GM23338 (cell line): ENCODE measurements around the gene ME3. TPM values are rescaled to one million over a fixed set of nuclear protein-coding genes. Genes with fewer than 3 reads are reported as not detected.
A peak's percentile ranks its signal among the peaks of the same experiment; 100 is the strongest.

Experiments
- ATAC-seq: fragments of 200-7000 bp; cut with Tn5 transposase; 3 replicates; pipeline ENCODE4 v1.9.1; 2020
- DNase-seq: peaks from one replicate; pipeline ENCODE4 v3.0.0-alpha.2; 2015; ENCODE audit warnings: low spot score
- H2AFZ ChIP-seq: fragments of 200-600 bp; sonication (generic); 2 replicates; pipeline ENCODE4 v1.8.0; 2016; ENCODE audit warnings: antibody characterized with exemption, mild to moderate bottlenecking, moderate library complexity
- H3F3A ChIP-seq: fragments of 200-600 bp; sonication (generic); replicated peaks from 2 replicates; pipeline ENCODE4 v1.8.0; 2017; ENCODE audit warnings: antibody characterized with exemption, mixed run types, low read depth
- H3K27ac ChIP-seq: fragments of 200-600 bp; sonication (generic); 2 replicates; pipeline ENCODE4 v1.6.1; 2016; ENCODE audit warnings: low read depth
- H3K27me3 ChIP-seq: fragments of 200-600 bp; sonication (generic); 2 replicates; pipeline ENCODE4 v1.8.0; 2016; ENCODE audit warnings: mild to moderate bottlenecking, mixed run types, moderate library complexity; ENCODE audit not compliant: insufficient read depth
- H3K36me3 ChIP-seq: fragments of 200-600 bp; sonication (generic); 2 replicates; pipeline ENCODE4 v1.8.0; 2016; ENCODE audit warnings: mild to moderate bottlenecking; ENCODE audit not compliant: insufficient read depth
- H3K4me1 ChIP-seq: fragments of 200-600 bp; sonication (generic); 2 replicates; pipeline ENCODE4 v1.8.0; 2016; ENCODE audit warnings: mild to moderate bottlenecking, moderate library complexity; ENCODE audit not compliant: insufficient read depth
- H3K4me2 ChIP-seq: fragments of 200-600 bp; sonication (generic); 2 replicates; pipeline ENCODE4 v1.7.1; 2017; ENCODE audit warnings: mixed run types
- H3K4me3 ChIP-seq: fragments of 200-600 bp; sonication (generic); 2 replicates; pipeline ENCODE4 v1.6.1; 2016; ENCODE audit warnings: mixed run types
- H3K79me2 ChIP-seq: fragments of 200-600 bp; sonication (generic); replicated peaks from 2 replicates; pipeline ENCODE4 v1.8.0; 2017; ENCODE audit warnings: mild to moderate bottlenecking; ENCODE audit not compliant: insufficient read depth
- H3K9me2 ChIP-seq: fragments of 200-600 bp; sonication (generic); 2 replicates; pipeline ENCODE4 v1.8.0; 2017; ENCODE audit not compliant: insufficient read depth
- H4K20me1 ChIP-seq: fragments of 200-600 bp; sonication (generic); replicated peaks from 2 replicates; pipeline ENCODE4 v1.8.0; 2017; ENCODE audit warnings: mild to moderate bottlenecking; ENCODE audit not compliant: insufficient read depth
- H3K27ac Mint-ChIP-seq: 2 replicates; pipeline ENCODE4 v1.8.0; 2020; ENCODE audit warnings: inconsistent platforms, mild to moderate bottlenecking, moderate library complexity, mixed read lengths
- H3K27me3 Mint-ChIP-seq: 3 replicates; pipeline ENCODE4 v1.8.0; 2022; ENCODE audit warnings: low read depth, mild to moderate bottlenecking, moderate library complexity, mixed read lengths, inconsistent platforms; ENCODE audit not compliant: insufficient read depth, poor library complexity
- H3K36me3 Mint-ChIP-seq: 3 replicates; pipeline ENCODE4 v1.8.0; 2021; ENCODE audit warnings: low read depth, mild to moderate bottlenecking, inconsistent platforms, moderate library complexity, mixed read lengths
- H3K4me1 Mint-ChIP-seq: 3 replicates; pipeline ENCODE4 v1.8.0; 2020; ENCODE audit warnings: mild to moderate bottlenecking, inconsistent platforms, mixed read lengths
- H3K4me3 Mint-ChIP-seq: 3 replicates; pipeline ENCODE4 v1.8.0; 2021; ENCODE audit warnings: moderate library complexity, mild to moderate bottlenecking, inconsistent platforms, mixed read lengths
- H3K9me3 Mint-ChIP-seq: 3 replicates; pipeline ENCODE4 v1.8.0; 2020; ENCODE audit warnings: moderate library complexity, mild to moderate bottlenecking, inconsistent platforms, mixed read lengths
- ETS1 ChIP-seq: IDR thresholded peaks from 2 replicates; pipeline ENCODE4 v1.6.1; 2016; ENCODE audit warnings: antibody characterized with exemption
- EZH2 ChIP-seq: fragments of 200-600 bp; sonication (generic); IDR thresholded peaks from one replicate; pipeline ENCODE4 v1.8.0; 2017; ENCODE audit warnings: antibody characterized with exemption, mild to moderate bottlenecking, low read depth; ENCODE audit not compliant: unreplicated experiment
- JUNB ChIP-seq: IDR thresholded peaks from one replicate; pipeline ENCODE4 v1.6.1; 2016; ENCODE audit warnings: antibody characterized with exemption; ENCODE audit not compliant: unreplicated experiment
- NANOG ChIP-seq: IDR thresholded peaks from 2 replicates; pipeline ENCODE4 v1.6.1; 2016; ENCODE audit warnings: antibody characterized with exemption, borderline replicate concordance
- POLR2AphosphoS5 ChIP-seq: IDR thresholded peaks from 2 replicates; pipeline ENCODE4 v1.6.1; 2016; ENCODE audit warnings: antibody characterized with exemption, low read depth
- STAT1 ChIP-seq: IDR thresholded peaks from one replicate; pipeline ENCODE4 v1.6.1; 2016; ENCODE audit warnings: antibody characterized with exemption; ENCODE audit not compliant: unreplicated experiment
- ZNF331 ChIP-seq: fragments of 250-450 bp; sonication (Bioruptor Pico); IDR thresholded peaks from 2 replicates; pipeline ENCODE4 v1.5.0; 2020; ENCODE audit warnings: low read depth, mild to moderate bottlenecking, moderate library complexity
- polyA plus RNA-seq: library from polyadenylated mRNA; unstranded; fragments of >200 nt; fragmentation: Nextera tagmentation; extraction: Ambion mirVana; gene quantifications from 2 replicates; pipeline ENCODE4 v1.2.1, GENCODE V29; 2016
- total RNA-seq: library from RNA; depleted of rRNA; stranded (reverse); fragments of >200 nt; shearing (Covaris generic); gene quantifications from 2 replicates; pipeline ENCODE4 v1.2.3, GENCODE V29; 2014
- TF ChIP-seq, protein P1 (sequence below): IDR thresholded peaks from one replicate; pipeline ENCODE4 v1.6.1; 2018; ENCODE audit warnings: antibody characterized with exemption; ENCODE audit not compliant: unreplicated experiment

Gene ME3
- total and polyA plus RNA-seq, 2 experiments from 2014 or later: 1.3 to 4.0 TPM

DNA sequence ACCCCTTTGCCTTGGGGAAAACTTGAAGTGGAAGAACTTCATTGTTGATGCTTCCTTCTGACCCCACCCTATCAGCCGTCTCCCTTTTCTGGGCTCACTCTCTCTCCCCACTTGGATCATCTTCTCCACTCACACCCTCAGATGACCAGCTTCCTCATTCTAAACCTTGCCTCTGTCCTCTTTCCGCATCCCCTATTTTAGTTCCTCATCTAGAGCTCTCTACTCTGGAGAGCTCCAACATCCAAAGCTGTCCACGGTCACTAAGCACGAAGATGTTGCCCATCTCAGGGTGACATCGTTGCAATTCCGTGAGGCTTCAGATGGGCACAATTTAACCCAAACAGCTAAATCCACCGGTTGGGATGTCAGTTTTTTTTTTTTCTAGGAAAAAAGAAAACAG, 31.6 kb upstream of the ME3 start:
- H3K4me1 Mint-ChIP-seq: peaks cover 30% of the 10 kb centered on the region
- Histone ChIP-seq H3K4me2 (no peak overlapping the region), H4K20me1 (no peaks in the 10 kb centered on the region), H3K27me3 (no peaks in the 10 kb centered on the region), H3K36me3 (no peaks in the 10 kb centered on the region), H3F3A (no peaks in the 10 kb centered on the region), H3K4me3 (no peak overlapping the region), H3K9me2 (peaks cover 7% of the 10 kb centered on the region), H2AFZ (no peak overlapping the region), H3K79me2 (no peaks in the 10 kb centered on the region), H3K27ac (no peak overlapping the region), H3K4me1 (no peaks in the 10 kb centered on the region)
- no peak overlapping the region for H3K27ac Mint-ChIP-seq
- no peak for TF ChIP-seq ZNF331
- TF ChIP-seq POLR2AphosphoS5: no peak
- no peak for TF ChIP-seq ETS1
- no peak for TF ChIP-seq JUNB
- TF ChIP-seq STAT1: no peak
- TF ChIP-seq, protein P1, sequence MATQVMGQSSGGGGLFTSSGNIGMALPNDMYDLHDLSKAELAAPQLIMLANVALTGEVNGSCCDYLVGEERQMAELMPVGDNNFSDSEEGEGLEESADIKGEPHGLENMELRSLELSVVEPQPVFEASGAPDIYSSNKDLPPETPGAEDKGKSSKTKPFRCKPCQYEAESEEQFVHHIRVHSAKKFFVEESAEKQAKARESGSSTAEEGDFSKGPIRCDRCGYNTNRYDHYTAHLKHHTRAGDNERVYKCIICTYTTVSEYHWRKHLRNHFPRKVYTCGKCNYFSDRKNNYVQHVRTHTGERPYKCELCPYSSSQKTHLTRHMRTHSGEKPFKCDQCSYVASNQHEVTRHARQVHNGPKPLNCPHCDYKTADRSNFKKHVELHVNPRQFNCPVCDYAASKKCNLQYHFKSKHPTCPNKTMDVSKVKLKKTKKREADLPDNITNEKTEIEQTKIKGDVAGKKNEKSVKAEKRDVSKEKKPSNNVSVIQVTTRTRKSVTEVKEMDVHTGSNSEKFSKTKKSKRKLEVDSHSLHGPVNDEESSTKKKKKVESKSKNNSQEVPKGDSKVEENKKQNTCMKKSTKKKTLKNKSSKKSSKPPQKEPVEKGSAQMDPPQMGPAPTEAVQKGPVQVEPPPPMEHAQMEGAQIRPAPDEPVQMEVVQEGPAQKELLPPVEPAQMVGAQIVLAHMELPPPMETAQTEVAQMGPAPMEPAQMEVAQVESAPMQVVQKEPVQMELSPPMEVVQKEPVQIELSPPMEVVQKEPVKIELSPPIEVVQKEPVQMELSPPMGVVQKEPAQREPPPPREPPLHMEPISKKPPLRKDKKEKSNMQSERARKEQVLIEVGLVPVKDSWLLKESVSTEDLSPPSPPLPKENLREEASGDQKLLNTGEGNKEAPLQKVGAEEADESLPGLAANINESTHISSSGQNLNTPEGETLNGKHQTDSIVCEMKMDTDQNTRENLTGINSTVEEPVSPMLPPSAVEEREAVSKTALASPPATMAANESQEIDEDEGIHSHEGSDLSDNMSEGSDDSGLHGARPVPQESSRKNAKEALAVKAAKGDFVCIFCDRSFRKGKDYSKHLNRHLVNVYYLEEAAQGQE: no peak
- no peak for TF ChIP-seq NANOG
- no peak overlapping the region for H3K4me3 Mint-ChIP-seq
- no peaks in the 10 kb centered on the region for H3K9me3 Mint-ChIP-seq
- ATAC-seq (no peak), DNase-seq (no peak)
- H3K27me3 Mint-ChIP-seq: peaks cover 4% of the 10 kb centered on the region
- no peaks in the 10 kb centered on the region for H3K36me3 Mint-ChIP-seq

DNA sequence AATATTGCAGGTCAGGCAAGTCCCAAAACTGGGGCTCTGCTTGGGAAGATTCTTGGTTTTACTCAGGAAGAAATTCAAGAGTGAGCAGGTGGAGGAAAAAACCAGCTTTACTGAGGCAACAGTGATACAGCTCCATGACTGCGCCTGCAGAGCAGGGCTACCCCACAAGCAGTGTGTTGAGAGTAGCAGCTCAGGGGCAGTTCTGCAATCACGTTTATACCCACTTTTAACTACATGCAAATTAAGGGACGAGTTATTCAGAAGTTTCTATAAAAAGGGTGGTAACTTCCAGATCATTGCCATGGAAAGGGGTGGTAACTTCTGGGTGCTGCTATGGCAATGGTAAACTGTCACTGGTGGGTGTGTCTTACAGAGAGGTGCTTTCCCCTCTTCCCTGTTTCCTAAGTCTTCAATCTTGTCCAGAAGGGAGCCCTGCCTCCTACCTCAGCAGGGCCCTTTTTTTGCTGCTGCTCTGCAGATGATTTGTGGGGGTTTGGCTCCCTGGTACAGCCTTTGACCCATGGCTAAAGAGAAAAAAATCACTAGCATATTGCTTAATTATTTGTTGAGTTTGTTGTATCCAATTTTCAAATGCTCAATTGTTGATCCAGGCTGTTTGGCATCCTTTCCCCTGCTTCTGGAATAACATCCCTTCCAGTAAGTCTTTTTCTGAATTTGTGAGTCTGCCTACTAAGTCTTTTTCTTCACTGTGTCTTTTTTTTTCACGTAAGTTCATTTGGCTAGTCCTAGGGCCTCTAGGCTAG, 30.0 kb upstream of the ME3 start:
- ATAC-seq: peak; percentile 84
- Histone ChIP-seq H3K4me1 (no peaks in the 10 kb centered on the region), H3K4me2 (no peak overlapping the region), H3K4me3 (no peak overlapping the region), H3K36me3 (no peaks in the 10 kb centered on the region), H3K27ac (no peak overlapping the region), H3K9me2 (peaks cover 7% of the 10 kb centered on the region), H2AFZ (peak overlapping the region; percentile 65; the same call in 1 of the 2 replicates), H4K20me1 (no peaks in the 10 kb centered on the region), H3K27me3 (no peaks in the 10 kb centered on the region), H3F3A (no peaks in the 10 kb centered on the region), H3K79me2 (no peaks in the 10 kb centered on the region)
- peak; percentile 11 for DNase-seq
- H3K9me3 Mint-ChIP-seq: no peaks in the 10 kb centered on the region
- no peak for TF ChIP-seq EZH2
- TF ChIP-seq POLR2AphosphoS5: no peak
- H3K27ac Mint-ChIP-seq: no peak overlapping the region
- H3K27me3 Mint-ChIP-seq: peaks cover 4% of the 10 kb centered on the region
- H3K4me3 Mint-ChIP-seq: no peak overlapping the region
- H3K4me1 Mint-ChIP-seq: peaks cover 31% of the 10 kb centered on the region
- no peaks in the 10 kb centered on the region for H3K36me3 Mint-ChIP-seq
